Neural cell (in vitro differentiated cells): ENCODE results near the gene SCYL1.

Experiments used
- CTCF ChIP-seq: fragments of 450-650 bp; IDR thresholded peaks from 2 replicates; pipeline ENCODE4 v1.5.1; 2014; ENCODE audit warnings: antibody characterized with exemption, mild to moderate bottlenecking, moderate library complexity; ENCODE audit not compliant: poor library complexity, severe bottlenecking
- EP300 ChIP-seq: fragments of 450-650 bp; conservative IDR thresholded peaks from 2 replicates; pipeline ENCODE4 v1.6.1; 2014; ENCODE audit warnings: antibody characterized with exemption, mild to moderate bottlenecking, moderate library complexity; ENCODE audit not compliant: poor library complexity, severe bottlenecking
- EZH2 ChIP-seq: fragments of 200-600, 300-800 bp; shearing (Covaris generic), sonication (generic); IDR thresholded peaks from 2 replicates; pipeline ENCODE4 v1.6.1; 2014; ENCODE audit warnings: antibody characterized with exemption, low read length, borderline replicate concordance, mild to moderate bottlenecking; ENCODE audit not compliant: insufficient read depth, poor library complexity, severe bottlenecking
- POLR2AphosphoS5 ChIP-seq: IDR thresholded peaks from 2 replicates; pipeline ENCODE4 v1.6.1; 2012
- REST ChIP-seq: IDR thresholded peaks from 2 replicates; pipeline ENCODE4 v1.6.1; 2012; ENCODE audit warnings: borderline replicate concordance
- TAF1 ChIP-seq: IDR thresholded peaks from 2 replicates; pipeline ENCODE4 v1.6.1; 2012; ENCODE audit warnings: low read depth

- TF ChIP-seq CTCF (no peak), POLR2AphosphoS5 (no peak), TAF1 (no peak), EZH2 (no peak), EP300 (no peak), REST (no peak)
Observed at GRCh38 chr11:65580756-65581155, 55.9 kb downstream of the SCYL1 start.
